HCT116 (cell line): Measurements from ENCODE around the gene ZNF674. TPM values are rescaled to one million over a fixed set of nuclear protein-coding genes. Genes with fewer than 3 reads are reported as not detected.
A peak's percentile ranks its signal among the peaks of the same experiment; 100 is the strongest.

Source experiments
- ATAC-seq: fragments of 200-7000 bp; cut with Tn5 transposase; 2 replicates; pipeline ENCODE4 v1.9.1; 2020; ENCODE audit warnings: mild to moderate bottlenecking, moderate library complexity
- BruUV-seq: library from RNA; stranded (reverse); fragments of 400-500 nt; replicated peaks from 2 replicates; lab custom pipeline; 2021; lab: Mats Ljungman, UMichigan
- CTCF ChIA-PET: fragments of 300-600 bp; sonication (Branson Sonifier 250); formaldehyde crosslinking; loops from one replicate; lab custom pipeline; 2021; ENCODE audit warnings: antibody characterized with exemption; lab: Charles Lee
- POLR2A ChIA-PET: fragments of 300-600, 350-600 bp; sonication (Branson Sonifier 250); formaldehyde crosslinking; loops from one replicate; lab custom pipeline; 2021; ENCODE audit warnings: antibody characterized with exemption; lab: Charles Lee
- RAD21 ChIA-PET, 2 experiments: fragments of 300-600 bp; sonication (Branson Sonifier 250); formaldehyde crosslinking; loops; one replicate each; lab custom pipeline; 2023; ENCODE audit warnings: low total read pairs in 2 of 2; ENCODE audit not compliant: uncharacterized antibody in 2 of 2, unreplicated experiment in 2 of 2, low non-redundant PET in 1 of 2; lab: Charles Lee
- DNase-seq: peaks from one replicate; pipeline ENCODE4 v3.0.0-alpha.2; 2010; ENCODE audit warnings: low read depth, low spot score
- H2AFZ ChIP-seq: fragments of 200-600 bp; shearing (Covaris generic), sonication (generic); 2 replicates; pipeline ENCODE4 v1.6.1; 2017; ENCODE audit warnings: low read depth, mixed run types, mixed read lengths, antibody characterized with exemption, low read length; ENCODE audit not compliant: poor library complexity, severe bottlenecking
- H3K27ac ChIP-seq: 2 replicates; pipeline ENCODE4 v1.5.1; 2012; ENCODE audit warnings: low read depth, low read length
- H3K27me3 ChIP-seq: fragments of 200-600 bp; sonication (generic); 2 replicates; pipeline ENCODE4 v1.6.1; 2016; ENCODE audit warnings: mixed run types, low read length, mixed read lengths; ENCODE audit not compliant: insufficient read depth
- H3K36me3 ChIP-seq, 2 experiments: fragments of 200-500 bp in 1 of 2; fragments of 200-600 bp in 1 of 2; sonication (Bioruptor generic) in 1 of 2; sonication (generic) in 1 of 2; 2 replicates each; pipeline versions ENCODE4 v1.5.1 to v1.6.1; 2014 to 2016; ENCODE audit warnings: low read length in 2 of 2, inconsistent platforms in 1 of 2, mixed read lengths in 1 of 2, mixed run types in 1 of 2; ENCODE audit not compliant: insufficient read depth in 2 of 2, control insufficient read depth in 1 of 2
- H3K4me1 ChIP-seq, 2 experiments: fragments of 200-600 bp in 1 of 2; sonication (generic) in 1 of 2; 2 replicates each; pipeline versions ENCODE4 v1.5.1 to v1.6.1; 2012 to 2017; ENCODE audit warnings: low read length in 2 of 2, inconsistent platforms in 1 of 2, mild to moderate bottlenecking in 1 of 2, mixed read lengths in 1 of 2, mixed run types in 1 of 2, moderate library complexity in 1 of 2; ENCODE audit not compliant: insufficient read depth in 2 of 2, control insufficient read depth in 1 of 2
- H3K4me2 ChIP-seq: fragments of 200-600 bp; sonication (generic); 2 replicates; pipeline ENCODE4 v1.6.1; 2017; ENCODE audit warnings: mixed run types, low read length, mixed read lengths
- H3K4me3 ChIP-seq, 2 experiments: fragments of 200-600 bp in 1 of 2; sonication (generic) in 1 of 2; replicated peaks in 1 of 2; 2 replicates each; pipeline ENCODE4 v1.5.1; 2011 to 2016; ENCODE audit warnings: low read length in 2 of 2, control low read depth in 1 of 2, low read depth in 1 of 2, mild to moderate bottlenecking in 1 of 2, mixed read lengths in 1 of 2, mixed run types in 1 of 2
- H3K79me2 ChIP-seq: fragments of 200-600 bp; sonication (generic); 2 replicates; pipeline ENCODE4 v1.6.1; 2017; ENCODE audit warnings: mild to moderate bottlenecking, mixed run types, low read length, moderate library complexity, mixed read lengths; ENCODE audit not compliant: insufficient read depth
- H3K9ac ChIP-seq: fragments of 200-600 bp; sonication (generic); 2 replicates; pipeline ENCODE4 v1.6.1; 2016; ENCODE audit warnings: low read length, mixed read lengths
- H3K9me2 ChIP-seq: fragments of 200-600 bp; sonication (generic), shearing (Covaris generic); 2 replicates; pipeline ENCODE4 v1.6.1; 2017; ENCODE audit warnings: mixed run types, mild to moderate bottlenecking, moderate library complexity; ENCODE audit not compliant: insufficient read depth
- H3K9me3 ChIP-seq, 2 experiments: fragments of 200-500 bp in 1 of 2; fragments of 200-600 bp in 1 of 2; sonication (Bioruptor generic) in 1 of 2; sonication (generic) in 1 of 2; 2 replicates each; pipeline ENCODE4 v1.6.1; 2014 to 2017; ENCODE audit warnings: low read length in 2 of 2, mixed read lengths in 2 of 2, inconsistent platforms in 1 of 2, low read depth in 1 of 2, mild to moderate bottlenecking in 1 of 2, mixed run types in 1 of 2, moderate library complexity in 1 of 2; ENCODE audit not compliant: control insufficient read depth in 1 of 2, insufficient read depth in 1 of 2
- H4K20me1 ChIP-seq: fragments of 200-600 bp; sonication (generic), shearing (Covaris generic); 2 replicates; pipeline ENCODE4 v1.6.1; 2017; ENCODE audit warnings: mixed run types, mild to moderate bottlenecking, moderate library complexity; ENCODE audit not compliant: insufficient read depth
- CTCF ChIP-seq, 3 experiments: fragments of 200-600 bp in 1 of 3; sonication (generic) in 1 of 3; IDR thresholded peaks in 2 of 3; conservative IDR thresholded peaks in 1 of 3; 2 replicates each; pipeline ENCODE4 v1.5.1; 2012 to 2017; ENCODE audit warnings: low read depth in 2 of 3, low read length in 2 of 3, antibody characterized with exemption in 1 of 3, borderline replicate concordance in 1 of 3, control low read depth in 1 of 3, mild to moderate bottlenecking in 1 of 3, mixed read lengths in 1 of 3, mixed run types in 1 of 3, moderate library complexity in 1 of 3; ENCODE audit not compliant: insufficient read depth in 1 of 3
- EGR1 ChIP-seq: IDR thresholded peaks from 2 replicates; pipeline ENCODE4 v1.6.1; 2012; ENCODE audit warnings: low read depth
- ZBTB33 ChIP-seq: IDR thresholded peaks from 2 replicates; pipeline ENCODE4 v1.6.1; 2011; ENCODE audit warnings: mild to moderate bottlenecking, low read length, moderate library complexity; ENCODE audit not compliant: insufficient replicate concordance; ENCODE audit errors: extremely low read depth
- intact Hi-C: fragments of 100-400 bp; cut with micrococcal nuclease; formaldehyde crosslinking; loops from 2 replicates; pipeline ENCODE4 v1.10.0; 2022
- total RNA-seq: library from RNA; stranded (reverse); gene quantifications from one replicate; pipeline ENCODE4 v1.2.1, GENCODE V29; 2021; ENCODE audit not compliant: unreplicated experiment

The ZNF674 gene
- total RNA-seq, 1 experiment from 2014 or later = 5.2 TPM

DNA sequence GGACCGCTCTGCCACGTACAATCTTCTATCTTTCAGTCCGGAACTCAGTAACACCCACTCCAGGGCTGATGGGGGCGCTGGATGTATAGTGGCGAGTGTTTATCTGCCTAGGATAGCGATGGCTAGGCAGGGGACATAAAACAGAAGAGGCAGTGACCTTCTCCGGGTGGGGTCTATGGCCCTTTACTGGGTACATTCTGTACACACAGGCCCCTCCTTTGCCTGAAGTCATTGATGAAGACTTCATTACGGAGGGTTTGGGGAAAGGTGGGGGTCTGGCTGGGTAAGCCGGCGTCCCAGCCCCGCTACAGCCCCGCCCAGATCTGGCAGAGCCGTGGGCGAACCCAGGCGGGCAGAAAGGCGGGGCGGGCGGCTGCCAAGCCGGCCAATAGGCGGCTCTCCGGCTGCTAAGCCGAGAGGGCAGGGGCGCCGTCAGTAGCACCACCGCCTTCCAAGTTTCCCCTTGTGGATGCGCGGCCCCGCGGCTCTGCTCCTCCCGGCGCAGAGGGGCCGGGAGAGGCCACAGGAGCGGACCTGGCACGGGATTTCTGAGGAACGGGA is 28.2 kb upstream of the ZNF674 start, which contains the start of gene CHST7 (continued):
- TF ChIP-seq ZBTB33 = no peak

DNA sequence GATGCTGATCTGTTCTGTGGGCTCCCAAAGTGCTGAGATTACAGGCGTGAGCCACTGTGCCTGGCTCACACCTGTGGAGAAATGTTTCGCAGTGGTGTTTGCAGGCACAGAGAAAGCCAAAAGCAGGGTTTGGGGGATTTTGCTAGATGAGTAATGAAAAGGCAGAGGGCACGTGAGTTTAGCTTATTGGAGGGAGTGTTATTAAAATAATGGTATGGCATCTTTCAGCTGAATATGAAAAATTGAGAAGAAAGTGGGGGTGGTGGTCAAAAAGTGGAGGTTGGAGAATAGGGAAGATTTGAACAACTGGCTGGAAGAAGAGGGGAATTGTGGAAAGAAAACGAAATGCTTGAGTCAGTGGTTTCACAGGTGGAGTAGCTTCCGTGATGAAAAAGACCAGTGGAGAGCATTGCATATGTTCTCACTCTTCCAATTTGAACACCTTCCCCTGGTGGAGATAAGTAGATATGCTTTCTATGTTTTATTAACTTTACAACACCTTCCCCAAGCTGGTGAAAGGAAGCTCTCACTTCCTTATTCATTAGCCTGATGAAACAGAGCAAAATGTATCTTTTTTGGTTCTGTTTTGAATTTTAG is 27.2 kb upstream of the ZNF674 start:
- no peak overlapping the region for H3K27ac ChIP-seq
- no peaks in the 10 kb centered on the region for H3K27me3 ChIP-seq
- H4K20me1 ChIP-seq = no peaks in the 10 kb centered on the region
- RAD21 ChIA-PET = no interaction called here
- H3K4me2 ChIP-seq = peak overlapping the region; percentile 81
- H3K9me2 ChIP-seq = no peaks in the 10 kb centered on the region
- H2AFZ ChIP-seq = peak overlapping the region; percentile 54
- CTCF ChIA-PET = interaction anchor here (0.5 kb wide), 1 partner anchor 116 kb away, joined by 3 read pairs; no protein-coding TSS in a partner anchor
- no peaks in the 10 kb centered on the region for H3K36me3 ChIP-seq
- peak overlapping the region in 1 of 2 experiments; percentile 62; a peak in 1 of 4 replicates for H3K4me3 ChIP-seq
- DNase-seq (no peak), ATAC-seq (no peak)
- intact Hi-C loops = no loop called here
- POLR2A ChIA-PET = interaction anchor here (1.3 kb wide), 1 partner anchor 10 kb away, joined by 3 read pairs; no protein-coding TSS in a partner anchor
- peaks cover 3% of the 10 kb centered on the region; the same call in 1 of the 2 replicates for H3K79me2 ChIP-seq
- H3K9ac ChIP-seq = no peak overlapping the region
- TF ChIP-seq CTCF (IDR thresholded peaks at IDR 0.05 in 2 of 3, conservative IDR thresholded peaks at IDR 0.05 in 1 of 3; ENCODE audit: borderline replicate concordance in 1 of 3, insufficient read depth in 1 of 3, low read depth in 2 of 3, low read length in 2 of 3) (peak in 2 of 3 experiments; percentile 11 to 14; a peak in 1 of 6 replicates), EGR1 (no peak)
- no peaks in the 10 kb centered on the region for H3K9me3 ChIP-seq
- no TSS peak for BruUV-seq
- H3K4me1 ChIP-seq = peaks cover 8 to 40% of the 10 kb centered on the region in 2 experiments; a peak in 3 of 4 replicates
